Lower leg skin (tissue), 4 donors: Measurements from ENCODE around the gene IL11RA. TPM values are rescaled to one million over a fixed set of nuclear protein-coding genes. Genes with fewer than 3 reads are reported as not detected.

Experiments used
- DNase-seq, 2 donors: peaks; one replicate each; pipeline ENCODE4 v3.0.0-alpha.2; 2019; ENCODE audit warnings: low spot score in 2 of 2
- H3K4me3 ChIP-seq: fragments of 200-600 bp; sonication (generic); 2 replicates; pipeline ENCODE4 v1.5.1; 2017; ENCODE audit warnings: mild to moderate bottlenecking, low read depth; ENCODE audit not compliant: poor library complexity, severe bottlenecking
- POLR2A ChIP-seq, 2 donors: fragments of 450-650 bp; IDR thresholded peaks; one replicate each; pipeline ENCODE4 v1.6.1; 2016 to 2017; ENCODE audit warnings: antibody characterized with exemption in 2 of 2, mild to moderate bottlenecking in 1 of 2, moderate library complexity in 1 of 2
- WGBS, 2 donors: methylation state at CpG; one replicate each; pipeline ENCODE4 v1.1.5; 2018; 5-methylcytosine and 5-hydroxymethylcytosine counted together
- intact Hi-C: fragments of 100-400 bp; cut with DNase I; formaldehyde crosslinking; loops from one replicate; pipeline ENCODE4 v1.15.0; 2023; ENCODE audit warnings: low total_unique reads
- total RNA-seq, 4 donors: library from RNA; depleted of rRNA; stranded (reverse); fragments of >200 nt; gene quantifications; one replicate each; pipeline ENCODE4 v1.1.0, GENCODE V29; 2016
- TF ChIP-seq, protein P1 (sequence below), 3 donors: fragments of 450-650 bp; IDR thresholded peaks; one replicate each; pipeline ENCODE4 v1.5.1; 2016; ENCODE audit warnings: antibody characterized with exemption in 3 of 3, mild to moderate bottlenecking in 3 of 3, moderate library complexity in 2 of 3

The IL11RA gene
- total RNA-seq, 4 donors from 2014 or later, result 27.7 to 37.7 (median 29.9) TPM

GRCh38 chr9:34687276-34688030 lies 35.5 kb downstream of the IL11RA start:
- no peak for DNase-seq
- WGBS, 2 donors, result 74 to 83% methylated on average over 10 of the region's 10 CpGs
- intact Hi-C loops, result no loop called here
- TF ChIP-seq, protein P1, sequence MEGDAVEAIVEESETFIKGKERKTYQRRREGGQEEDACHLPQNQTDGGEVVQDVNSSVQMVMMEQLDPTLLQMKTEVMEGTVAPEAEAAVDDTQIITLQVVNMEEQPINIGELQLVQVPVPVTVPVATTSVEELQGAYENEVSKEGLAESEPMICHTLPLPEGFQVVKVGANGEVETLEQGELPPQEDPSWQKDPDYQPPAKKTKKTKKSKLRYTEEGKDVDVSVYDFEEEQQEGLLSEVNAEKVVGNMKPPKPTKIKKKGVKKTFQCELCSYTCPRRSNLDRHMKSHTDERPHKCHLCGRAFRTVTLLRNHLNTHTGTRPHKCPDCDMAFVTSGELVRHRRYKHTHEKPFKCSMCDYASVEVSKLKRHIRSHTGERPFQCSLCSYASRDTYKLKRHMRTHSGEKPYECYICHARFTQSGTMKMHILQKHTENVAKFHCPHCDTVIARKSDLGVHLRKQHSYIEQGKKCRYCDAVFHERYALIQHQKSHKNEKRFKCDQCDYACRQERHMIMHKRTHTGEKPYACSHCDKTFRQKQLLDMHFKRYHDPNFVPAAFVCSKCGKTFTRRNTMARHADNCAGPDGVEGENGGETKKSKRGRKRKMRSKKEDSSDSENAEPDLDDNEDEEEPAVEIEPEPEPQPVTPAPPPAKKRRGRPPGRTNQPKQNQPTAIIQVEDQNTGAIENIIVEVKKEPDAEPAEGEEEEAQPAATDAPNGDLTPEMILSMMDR (IDR thresholded peaks at IDR 0.05), result no peak
- no peak for TF ChIP-seq POLR2A (IDR thresholded peaks at IDR 0.05)
- H3K4me3 ChIP-seq, result no peak overlapping the region

DNA sequence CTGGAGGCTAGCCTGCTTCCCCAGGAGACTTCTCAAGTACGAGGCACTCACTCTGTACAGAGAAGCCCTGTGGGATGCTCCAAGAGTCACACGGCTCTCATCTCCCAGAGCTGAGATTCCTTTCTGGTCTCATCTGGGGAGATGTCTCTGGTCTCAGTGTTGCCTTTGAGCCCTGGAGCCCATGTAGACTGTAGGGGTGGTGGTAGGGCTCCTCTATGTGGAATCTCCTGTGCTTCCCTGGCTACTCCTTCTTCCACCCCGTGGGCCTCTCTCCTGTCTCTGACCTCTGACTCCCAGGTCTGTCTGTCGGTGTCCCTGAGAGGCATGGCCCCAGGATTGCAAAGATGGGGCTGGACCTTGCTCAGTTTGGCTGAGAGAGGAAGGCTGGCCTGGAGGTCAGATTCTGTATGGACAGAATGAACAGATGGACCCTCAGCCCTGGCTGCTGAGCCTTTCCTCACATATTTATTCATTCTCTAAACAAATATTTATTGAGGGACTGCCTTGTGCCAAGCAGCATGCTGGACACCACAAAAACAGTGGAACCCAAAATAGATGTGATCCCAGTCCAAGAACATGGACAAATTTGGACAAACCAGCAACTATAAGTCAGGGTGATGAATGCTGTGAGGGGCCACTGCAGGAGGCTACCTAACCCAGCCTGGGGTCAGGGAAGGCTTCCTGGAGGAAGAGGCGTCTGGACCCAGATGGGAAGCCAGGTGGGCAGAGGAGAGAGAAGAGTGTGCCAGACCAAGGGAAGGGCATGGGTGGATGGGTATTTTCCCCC lies 36.5 kb downstream of the IL11RA start:
- DNase-seq, result no peak
- intact Hi-C loops, result no loop called here
- no peak overlapping the region for H3K4me3 ChIP-seq
- WGBS, 2 donors, result 69 to 85% methylated on average over 5 of the region's 5 CpGs
- TF ChIP-seq, protein P1 (IDR thresholded peaks at IDR 0.05), result no peak
- TF ChIP-seq POLR2A (IDR thresholded peaks at IDR 0.05), result no peak

DNA sequence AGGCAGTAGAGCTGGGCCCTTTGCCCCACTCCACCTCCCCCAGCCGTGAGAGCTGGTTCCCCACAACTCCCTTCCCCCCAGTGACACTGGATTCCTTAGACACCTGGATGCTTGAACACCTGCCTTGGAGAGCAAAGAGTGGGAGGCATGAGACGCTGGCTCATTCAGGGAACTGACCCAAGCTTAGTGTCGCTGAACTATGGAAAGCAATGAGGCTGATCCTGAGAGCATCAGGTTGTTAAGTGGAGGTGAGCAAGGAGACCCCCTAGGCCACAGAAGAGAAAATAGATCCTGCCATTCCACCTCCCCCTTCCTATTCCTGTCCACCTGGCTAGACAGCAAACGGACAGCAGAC lies 37.1 kb downstream of the IL11RA start:
- intact Hi-C loops, result no loop called here
- WGBS, 2 donors, result 68 to 85% methylated on average over 4 of the region's 4 CpGs
- no peak overlapping the region for H3K4me3 ChIP-seq
- DNase-seq, result no peak
- no peak for TF ChIP-seq POLR2A (IDR thresholded peaks at IDR 0.05)
- TF ChIP-seq, protein P1 (IDR thresholded peaks at IDR 0.05), result no peak

DNA sequence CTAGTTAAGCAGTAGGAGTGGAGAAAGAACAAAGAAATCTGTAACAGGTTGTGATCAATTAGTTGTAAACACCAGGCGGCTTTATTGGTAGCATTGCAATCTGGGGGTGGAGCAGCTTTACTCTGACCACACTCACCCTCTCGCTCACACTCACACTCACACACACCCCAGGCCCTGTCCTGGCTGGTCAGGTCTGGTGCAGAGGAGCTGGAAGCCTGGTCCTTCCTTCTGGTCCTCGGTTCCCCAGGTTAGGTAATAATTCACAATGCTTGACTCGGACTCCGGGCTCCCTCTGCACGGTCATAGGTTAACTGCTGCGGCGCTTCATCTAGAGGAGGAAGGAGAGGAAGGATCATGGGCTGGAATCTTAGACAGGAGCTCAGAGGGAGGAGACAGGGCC lies 37.5 kb downstream of the IL11RA start:
- no peak overlapping the region for H3K4me3 ChIP-seq
- TF ChIP-seq, protein P1 (IDR thresholded peaks at IDR 0.05), result no peak
- no peak for TF ChIP-seq POLR2A (IDR thresholded peaks at IDR 0.05)
- whole genome bisulfite sequencing, 2 donors, result 97 to 98% methylated on average over 8 of the region's 8 CpGs
- DNase-seq, result no peak
- intact Hi-C loops, result no loop called here

GRCh38 chr9:34690983-34691935 lies 39.3 kb downstream of the IL11RA start, which contains the start of gene CCL19:
Gene CCL19 (minus strand): TSS chr9:34691276. CDS start chr9:34691139, 137 bp downstream.
- intact Hi-C loops, result no loop called here
- 28 to 41% methylated on average over 6 of the region's 6 CpGs for WGBS, 2 donors

More at GRCh38 chr9:34690983-34691935, 39.3 kb downstream of the IL11RA start, which contains the start of gene CCL19:
- TF ChIP-seq, protein P1 (IDR thresholded peaks at IDR 0.05), result no peak
- TF ChIP-seq POLR2A (IDR thresholded peaks at IDR 0.05), result no peak
- no peak within 1 kb of the TSS for H3K4me3 ChIP-seq
- no peak for DNase-seq
